ENCODE measurements around the gene PRDX1.
"Not testable (repeated sequence)": the region's sequence is repeated elsewhere in the genome, so short reads cannot be mapped to it uniquely, and the experiment has no call there.

Gene PRDX1

GRCh38 chr1:45536886-45537285, 15.2 kb upstream of the PRDX1 start:
- no peak for DNase-seq (ENCODE audit: low read depth in 1 of 2, low spot score in 1 of 2)

DNA sequence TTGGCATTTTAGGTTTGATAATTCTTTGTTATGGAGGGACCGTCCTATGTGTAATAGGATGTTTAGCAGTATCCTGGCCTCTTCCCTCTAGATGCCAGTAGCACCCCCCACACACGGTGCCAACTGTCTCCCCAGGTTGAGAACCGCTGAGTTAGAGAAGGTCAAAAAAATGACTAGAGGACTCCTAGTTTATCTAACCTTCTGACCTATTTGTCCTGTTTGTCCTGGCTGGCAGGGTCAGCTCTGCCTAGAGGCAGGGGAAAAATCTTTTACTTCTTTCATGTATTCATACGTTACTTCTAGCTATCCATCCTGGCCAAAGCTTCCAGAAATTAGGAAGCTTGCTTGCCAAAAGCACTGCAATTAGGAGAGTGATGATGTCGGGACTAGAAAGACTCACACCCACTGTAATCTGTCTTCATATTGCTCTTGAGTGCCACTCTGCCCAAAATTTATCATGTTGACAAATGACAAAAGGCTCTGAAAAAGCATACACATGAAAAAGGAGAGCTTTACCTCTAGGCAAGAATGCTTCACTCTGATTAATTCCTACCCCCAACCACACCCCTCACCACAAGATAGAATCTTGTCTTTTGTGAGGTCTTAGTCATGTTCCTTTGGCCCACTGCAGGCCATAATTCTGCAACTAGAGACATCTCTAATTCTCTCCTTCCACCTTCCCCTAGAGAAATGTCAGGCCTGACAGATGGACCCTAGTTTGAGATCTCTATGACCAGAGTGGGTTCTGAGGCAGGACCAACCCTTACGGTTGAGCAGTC, 14.5 kb upstream of the PRDX1 start:
- no peak for DNase-seq (ENCODE audit: low read depth in 1 of 2, low spot score in 1 of 2)

DNA sequence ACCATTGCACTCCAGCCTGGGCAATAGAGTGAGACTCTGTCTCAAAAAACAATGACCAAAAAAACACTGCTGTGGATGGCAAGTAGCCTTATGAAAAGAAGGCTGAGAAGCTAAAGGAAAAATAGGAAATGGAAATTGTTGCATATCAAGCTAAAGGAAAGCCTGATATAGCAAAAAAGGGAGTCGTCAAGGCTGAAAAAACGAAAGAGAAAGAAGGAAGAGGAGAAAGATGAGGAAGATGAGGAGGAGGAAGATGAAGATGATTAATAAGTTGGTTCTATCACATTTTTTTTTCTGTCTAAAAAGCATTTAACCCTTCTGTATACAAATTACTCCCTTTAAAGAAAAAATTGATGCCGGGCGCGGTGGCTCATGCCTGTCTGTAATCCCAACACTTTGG, 10.2 kb upstream of the PRDX1 start:
- DNase-seq (ENCODE audit: low read depth in 1 of 2, low spot score in 1 of 2) = no peak

- DNase-seq (ENCODE audit: low read depth in 1 of 2, low spot score in 1 of 2) = no peak
Measured at GRCh38 chr1:45530632-45531135, 9.0 kb upstream of the PRDX1 start.

- no peak for DNase-seq (ENCODE audit: low read depth in 1 of 2, low spot score in 1 of 2)
Measured at GRCh38 chr1:45526135-45526644, 4.5 kb upstream of the PRDX1 start.

DNA sequence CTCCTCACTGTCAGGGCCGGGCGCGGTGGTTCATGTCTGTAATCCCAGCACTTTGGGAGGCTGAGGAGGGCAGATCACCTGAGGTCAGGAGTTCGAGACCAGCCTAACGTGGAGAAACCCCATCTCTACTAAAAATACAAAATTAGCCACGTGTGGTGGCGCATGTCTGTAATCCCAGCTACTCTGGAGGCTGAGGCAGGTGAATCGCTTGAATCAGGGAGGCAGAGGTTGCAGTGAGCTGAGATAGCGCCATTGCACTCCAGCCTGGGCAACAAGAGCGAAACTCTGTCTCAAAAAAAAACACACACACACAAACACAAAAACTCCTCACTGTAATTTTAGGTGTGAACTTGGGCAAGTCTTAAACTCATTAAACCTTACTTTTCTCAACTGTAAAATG, 2.3 kb upstream of the PRDX1 start:
- DNase-seq (ENCODE audit: low read depth in 1 of 2, low spot score in 1 of 2) = not testable (repeated sequence)

DNA sequence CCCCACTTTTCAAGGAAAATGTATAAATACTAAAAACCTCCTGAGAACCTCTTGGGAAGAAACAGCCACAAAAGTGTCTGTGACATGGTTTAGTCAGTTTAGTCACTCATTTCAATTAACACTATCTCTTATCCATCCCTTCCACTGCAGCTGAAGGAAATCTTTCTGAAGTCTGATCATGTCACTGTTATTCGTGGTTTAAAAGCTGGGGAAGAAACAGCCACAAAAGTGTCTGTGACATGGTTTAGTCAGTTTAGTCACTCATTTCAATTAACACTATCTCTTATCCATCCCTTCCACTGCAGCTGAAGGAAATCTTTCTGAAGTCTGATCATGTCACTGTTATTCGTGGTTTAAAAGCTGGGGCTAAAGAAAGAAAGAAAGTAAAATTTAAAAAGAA, 1.8 kb upstream of the PRDX1 start:
- not testable (repeated sequence) for DNase-seq (ENCODE audit: low read depth in 1 of 2, low spot score in 1 of 2)

GRCh38 chr1:45522324-45523104, 830 bp upstream of the PRDX1 start:
- DNase-seq (ENCODE audit: low read depth in 1 of 2, low spot score in 1 of 2) = no peak

GRCh38 chr1:45519774-45520173, 1.9 kb downstream of the PRDX1 start:
- not testable (repeated sequence) for DNase-seq (ENCODE audit: low read depth in 1 of 2, low spot score in 1 of 2)

- no peak for DNase-seq (ENCODE audit: low read depth in 1 of 2, low spot score in 1 of 2)
Measured at GRCh38 chr1:45518910-45519309, 2.8 kb downstream of the PRDX1 start.

DNA sequence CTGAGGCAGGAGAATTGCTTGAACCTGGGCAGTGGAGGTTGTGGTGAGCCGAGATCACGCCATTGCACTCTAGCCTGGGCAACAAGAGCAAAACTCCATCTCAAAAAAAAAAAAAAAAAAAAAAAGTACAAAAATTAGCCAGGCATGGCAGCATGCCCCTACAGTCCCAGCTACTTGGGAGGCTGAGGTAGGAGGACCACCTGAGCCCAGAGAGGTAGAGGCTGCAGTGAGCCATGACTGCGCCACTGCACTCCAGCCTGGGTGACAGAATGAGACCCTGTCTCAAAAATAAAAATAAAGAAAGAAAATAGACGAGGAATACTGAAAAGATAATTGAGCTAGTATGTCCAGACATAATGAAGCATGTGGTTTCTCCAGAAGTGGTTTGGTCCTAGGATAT, 3.3 kb downstream of the PRDX1 start:
- DNase-seq (ENCODE audit: low read depth in 1 of 2, low spot score in 1 of 2) = not testable (repeated sequence)

DNA sequence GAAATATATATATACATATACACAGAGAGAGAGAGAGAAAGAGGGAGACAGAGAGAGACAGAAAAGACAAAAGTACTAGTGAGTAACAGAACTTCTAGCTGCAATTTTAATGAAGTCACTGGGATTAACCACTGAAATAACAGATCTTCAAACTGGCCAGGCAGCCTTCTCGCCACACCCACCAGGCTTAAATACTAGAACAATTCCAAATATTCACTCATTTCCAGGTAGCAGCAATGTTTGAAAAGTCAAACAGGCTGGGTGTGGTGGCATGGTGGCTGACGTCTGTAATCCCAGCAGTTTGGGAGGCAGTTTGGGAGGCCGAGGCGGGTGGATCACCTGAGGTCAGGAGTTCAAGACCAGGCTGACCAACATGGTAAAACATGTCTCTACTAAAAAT, 5.2 kb downstream of the PRDX1 start:
- no peak for DNase-seq (ENCODE audit: low read depth in 1 of 2, low spot score in 1 of 2)

DNA sequence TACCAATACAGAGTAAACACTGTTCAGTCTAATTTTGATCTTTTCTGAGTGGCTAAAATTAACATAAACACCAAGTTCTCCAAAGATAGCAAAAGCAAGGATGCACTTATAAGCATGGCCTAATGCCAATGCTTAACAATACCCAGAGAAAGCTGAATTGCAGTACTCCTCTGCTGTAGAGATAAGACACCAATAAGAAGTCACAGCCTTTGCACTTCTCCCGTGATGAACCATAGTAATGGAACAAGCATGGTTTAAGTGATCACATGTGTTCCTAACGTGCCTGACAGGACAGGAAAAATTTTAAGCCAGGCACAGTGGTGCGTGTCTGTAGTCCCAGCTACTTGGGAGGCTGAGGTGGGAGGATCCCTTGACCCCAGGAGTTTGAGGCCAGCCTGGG, 5.6 kb downstream of the PRDX1 start:
- no peak for DNase-seq (ENCODE audit: low read depth in 1 of 2, low spot score in 1 of 2)

DNA sequence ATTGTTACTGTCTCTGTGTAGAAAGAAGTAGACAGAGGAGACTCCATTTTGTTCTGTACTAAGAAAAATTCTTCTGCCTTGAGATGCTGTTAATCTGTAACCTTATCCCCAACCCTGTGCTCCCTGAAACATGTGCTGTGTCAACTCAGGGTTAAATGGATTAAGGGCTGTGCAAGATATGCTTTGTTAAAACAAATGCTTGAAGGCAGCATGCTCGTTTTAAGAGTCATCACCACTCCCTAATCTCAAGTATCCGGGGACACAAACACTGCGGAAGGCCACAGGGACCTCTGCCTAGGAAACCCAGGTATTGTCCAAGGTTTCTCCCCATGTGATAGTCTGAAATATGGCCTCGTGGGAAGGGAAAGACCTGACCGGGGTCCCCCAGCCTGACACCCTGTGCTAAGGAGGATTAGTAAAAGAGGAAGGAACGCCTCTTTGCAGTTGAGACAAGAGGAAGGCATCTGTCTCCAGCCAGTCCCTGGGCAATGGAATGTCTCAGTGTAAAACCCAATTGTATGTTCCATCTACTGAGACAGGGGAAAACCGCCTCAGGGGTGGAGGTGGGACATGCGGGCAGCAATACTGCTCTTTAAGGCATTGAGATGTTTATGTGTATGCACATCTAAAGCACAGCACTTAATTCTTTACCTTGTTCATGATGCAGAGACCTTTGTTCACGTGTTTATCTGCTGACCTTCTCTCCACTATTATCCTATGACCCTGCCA, 8.0 kb downstream of the PRDX1 start:
- not testable (repeated sequence) for DNase-seq (ENCODE audit: low read depth in 1 of 2, low spot score in 1 of 2)

DNA sequence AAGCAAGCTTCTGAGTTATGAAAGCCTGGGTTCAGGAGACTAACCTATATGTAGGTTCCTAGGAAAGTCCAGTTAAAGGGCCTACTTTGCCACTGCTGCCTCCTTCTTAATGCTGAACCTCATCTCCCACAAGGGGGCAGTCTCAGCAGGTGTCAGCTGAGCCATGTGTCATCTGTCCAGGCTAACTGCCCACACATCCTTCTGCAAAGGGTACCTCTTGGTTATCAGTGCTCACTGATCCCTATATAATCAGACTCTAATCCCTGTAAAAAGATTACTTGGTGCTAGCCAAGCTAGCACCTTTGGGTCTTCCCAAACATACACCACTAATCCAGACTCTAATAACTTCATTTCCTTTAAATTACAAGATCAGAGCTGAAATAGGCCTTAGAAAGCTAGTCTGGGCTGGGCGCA, 9.0 kb downstream of the PRDX1 start:
- DNase-seq (ENCODE audit: low read depth in 1 of 2, low spot score in 1 of 2) = no peak

DNA sequence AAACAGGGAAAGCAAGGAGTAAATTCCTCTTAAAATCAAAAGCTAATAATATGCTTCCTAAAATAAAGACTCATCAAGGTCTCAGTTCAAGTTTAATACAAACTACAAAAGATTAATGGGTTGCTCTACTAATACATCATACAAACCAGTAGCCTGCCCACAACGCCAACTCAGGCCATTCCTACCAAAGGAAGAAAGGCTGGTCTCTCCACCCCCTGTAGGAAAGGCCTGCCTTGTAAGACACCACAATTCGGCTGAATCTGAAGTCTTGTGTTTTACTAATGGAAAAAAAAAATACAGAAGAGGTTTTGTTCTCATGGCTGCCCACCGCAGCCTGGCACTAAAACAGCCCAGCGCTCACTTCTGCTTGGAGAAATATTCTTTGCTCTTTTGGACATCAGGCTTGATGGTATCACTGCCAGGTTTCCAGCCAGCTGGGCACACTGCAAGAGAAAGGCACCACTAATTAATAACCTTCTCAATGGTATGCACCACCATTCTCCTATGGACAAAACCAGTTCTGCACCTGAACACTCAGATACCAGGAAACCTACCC, 10.6 kb downstream of the PRDX1 start:
- no peak for DNase-seq (ENCODE audit: low read depth in 1 of 2, low spot score in 1 of 2)

DNA sequence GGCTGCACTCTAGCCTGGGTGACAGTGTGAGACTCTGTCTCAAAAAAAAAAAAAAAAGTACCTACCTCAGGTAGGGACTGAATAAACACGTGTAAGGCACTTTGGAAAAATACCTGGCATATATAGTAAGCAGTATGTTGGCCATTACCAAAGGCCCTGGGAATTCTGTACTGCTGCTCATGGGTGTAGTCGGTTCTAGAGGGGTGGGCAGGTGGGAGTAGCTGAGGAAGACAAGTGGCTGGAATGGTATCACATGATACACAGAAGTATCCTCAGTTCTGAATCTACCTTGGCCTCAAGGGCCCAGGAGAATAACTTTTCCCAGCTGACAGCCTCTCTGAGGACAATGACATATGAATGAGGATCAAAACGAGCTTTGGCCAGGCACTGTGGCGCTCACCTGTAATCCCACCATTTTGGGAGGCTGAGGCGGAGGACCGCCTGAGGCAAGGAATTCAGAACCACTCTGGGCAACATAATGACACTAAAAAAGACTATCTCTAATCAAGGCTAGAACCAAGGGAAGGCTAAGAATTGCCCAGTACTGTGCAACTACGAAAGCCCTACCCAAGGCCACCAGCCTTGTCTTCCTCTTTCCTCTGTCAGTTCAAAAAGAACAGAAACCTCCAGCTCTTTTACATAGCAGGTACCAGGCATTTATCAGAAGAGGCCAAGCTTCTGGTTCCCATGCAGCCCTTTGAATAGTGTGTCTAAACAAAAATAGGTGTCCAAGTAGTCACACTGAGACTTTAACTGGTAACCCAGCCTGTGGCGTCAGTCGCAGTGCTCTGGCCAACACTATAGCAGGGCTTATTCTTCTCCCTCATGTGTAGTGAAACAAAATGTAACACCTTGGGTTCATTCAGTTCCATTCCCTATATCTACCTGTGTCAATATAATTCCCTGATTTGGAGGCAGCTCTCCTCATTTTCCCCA, 11.4 kb downstream of the PRDX1 start:
- no peak for DNase-seq (ENCODE audit: low read depth in 1 of 2, low spot score in 1 of 2)

- no peak for DNase-seq (ENCODE audit: low read depth in 1 of 2, low spot score in 1 of 2)
Measured at GRCh38 chr1:45508295-45509151, 13.2 kb downstream of the PRDX1 start.

GRCh38 chr1:45507893-45508292, 13.8 kb downstream of the PRDX1 start:
- no peak for DNase-seq (ENCODE audit: low read depth in 1 of 2, low spot score in 1 of 2)
